ENCODE measurements around the gene KIF11. TPM values are rescaled to one million over a fixed set of nuclear protein-coding genes. Genes with fewer than 3 reads are reported as not detected.

Gene KIF11
- total and polyA plus RNA-seq, 9 of the 15 experiments (the other 6 are each of a cell fraction or from before 2014, with no cell fraction given) = 11.3 to 54.4 (median 29.2) TPM

DNA sequence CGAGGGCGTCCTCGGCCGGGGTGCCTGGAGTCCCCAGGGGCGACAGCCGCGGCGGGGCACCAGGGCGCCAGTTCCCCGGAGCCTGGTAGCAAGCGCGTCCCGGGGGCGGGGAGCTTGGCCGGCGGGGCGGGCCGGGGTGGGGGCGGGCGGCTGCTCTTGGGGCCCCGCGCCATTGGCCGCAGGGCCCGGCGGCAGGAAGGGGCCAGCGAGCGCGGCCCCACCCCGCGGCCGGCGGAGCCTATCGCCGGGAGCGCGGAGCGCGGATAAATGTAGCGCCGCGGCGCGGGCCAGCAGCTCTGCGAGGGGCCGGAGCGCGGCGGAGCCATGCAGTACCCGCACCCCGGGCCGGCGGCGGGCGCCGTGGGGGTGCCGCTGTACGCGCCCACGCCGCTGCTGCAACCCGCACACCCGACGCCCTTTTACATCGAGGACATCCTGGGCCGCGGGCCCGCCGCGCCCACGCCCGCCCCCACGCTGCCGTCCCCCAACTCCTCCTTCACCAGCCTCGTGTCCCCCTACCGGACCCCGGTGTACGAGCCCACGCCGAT is 96.8 kb downstream of the KIF11 start, which contains the start of gene HHEX (continued):
- TF ChIP-seq, protein P1, sequence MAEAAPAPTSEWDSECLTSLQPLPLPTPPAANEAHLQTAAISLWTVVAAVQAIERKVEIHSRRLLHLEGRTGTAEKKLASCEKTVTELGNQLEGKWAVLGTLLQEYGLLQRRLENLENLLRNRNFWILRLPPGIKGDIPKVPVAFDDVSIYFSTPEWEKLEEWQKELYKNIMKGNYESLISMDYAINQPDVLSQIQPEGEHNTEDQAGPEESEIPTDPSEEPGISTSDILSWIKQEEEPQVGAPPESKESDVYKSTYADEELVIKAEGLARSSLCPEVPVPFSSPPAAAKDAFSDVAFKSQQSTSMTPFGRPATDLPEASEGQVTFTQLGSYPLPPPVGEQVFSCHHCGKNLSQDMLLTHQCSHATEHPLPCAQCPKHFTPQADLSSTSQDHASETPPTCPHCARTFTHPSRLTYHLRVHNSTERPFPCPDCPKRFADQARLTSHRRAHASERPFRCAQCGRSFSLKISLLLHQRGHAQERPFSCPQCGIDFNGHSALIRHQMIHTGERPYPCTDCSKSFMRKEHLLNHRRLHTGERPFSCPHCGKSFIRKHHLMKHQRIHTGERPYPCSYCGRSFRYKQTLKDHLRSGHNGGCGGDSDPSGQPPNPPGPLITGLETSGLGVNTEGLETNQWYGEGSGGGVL (CRISPR knock-in tag; IDR thresholded peaks at IDR 0.05) = no peak
- TF ChIP-seq HNRNPLL (IDR thresholded peaks at IDR 0.05; ENCODE audit: low read depth, low read length, poor library complexity, severe bottlenecking) (no peak), MYC (IDR thresholded peaks at IDR 0.05; ENCODE audit: low read depth, low read length) (no peak; the same call in 1 of the 2 replicates), MYC (CRISPR knock-in tag; IDR thresholded peaks at IDR 0.05; ENCODE audit: borderline replicate concordance, low read depth) (no peak), PHB2 (IDR thresholded peaks at IDR 0.05; ENCODE audit: low read depth) (no peak), NFXL1 (CRISPR knock-in tag; IDR thresholded peaks at IDR 0.05) (no peak), KDM2B (CRISPR knock-in tag; IDR thresholded peaks at IDR 0.05) (no peak), ZFPM2 (CRISPR knock-in tag; IDR thresholded peaks at IDR 0.05) (no peak), KLF6 (CRISPR knock-in tag; IDR thresholded peaks at IDR 0.05; ENCODE audit: borderline replicate concordance) (no peak), SRF (CRISPR knock-in tag; IDR thresholded peaks at IDR 0.05) (no peak), GTF2E2 (tag; IDR thresholded peaks at IDR 0.05) (peak; percentile 83; the same call in 1 of the 2 replicates), POLR2A (conservative IDR thresholded peaks at IDR 0.05) (peak; percentile 64; the same call in 1 of the 2 replicates), ESRRB (CRISPR knock-in tag; IDR thresholded peaks at IDR 0.05; ENCODE audit: borderline replicate concordance) (no peak)
- TF ChIP-seq, protein P2, sequence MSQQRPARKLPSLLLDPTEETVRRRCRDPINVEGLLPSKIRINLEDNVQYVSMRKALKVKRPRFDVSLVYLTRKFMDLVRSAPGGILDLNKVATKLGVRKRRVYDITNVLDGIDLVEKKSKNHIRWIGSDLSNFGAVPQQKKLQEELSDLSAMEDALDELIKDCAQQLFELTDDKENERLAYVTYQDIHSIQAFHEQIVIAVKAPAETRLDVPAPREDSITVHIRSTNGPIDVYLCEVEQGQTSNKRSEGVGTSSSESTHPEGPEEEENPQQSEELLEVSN (IDR thresholded peaks at IDR 0.05; ENCODE audit: borderline replicate concordance in 1 of 2, extremely low read depth in 1 of 2, insufficient read depth in 1 of 2, insufficient read length in 1 of 2, low read depth in 1 of 2, low read length in 1 of 2, poor library complexity in 1 of 2, severe bottlenecking in 1 of 2) = peak in 1 of 2 experiments; percentile 60
- TF ChIP-seq, protein P3, sequence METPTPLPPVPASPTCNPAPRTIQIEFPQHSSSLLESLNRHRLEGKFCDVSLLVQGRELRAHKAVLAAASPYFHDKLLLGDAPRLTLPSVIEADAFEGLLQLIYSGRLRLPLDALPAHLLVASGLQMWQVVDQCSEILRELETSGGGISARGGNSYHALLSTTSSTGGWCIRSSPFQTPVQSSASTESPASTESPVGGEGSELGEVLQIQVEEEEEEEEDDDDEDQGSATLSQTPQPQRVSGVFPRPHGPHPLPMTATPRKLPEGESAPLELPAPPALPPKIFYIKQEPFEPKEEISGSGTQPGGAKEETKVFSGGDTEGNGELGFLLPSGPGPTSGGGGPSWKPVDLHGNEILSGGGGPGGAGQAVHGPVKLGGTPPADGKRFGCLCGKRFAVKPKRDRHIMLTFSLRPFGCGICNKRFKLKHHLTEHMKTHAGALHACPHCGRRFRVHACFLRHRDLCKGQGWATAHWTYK (CRISPR knock-in tag; IDR thresholded peaks at IDR 0.05) = no peak
- TF ChIP-seq, protein P4, sequence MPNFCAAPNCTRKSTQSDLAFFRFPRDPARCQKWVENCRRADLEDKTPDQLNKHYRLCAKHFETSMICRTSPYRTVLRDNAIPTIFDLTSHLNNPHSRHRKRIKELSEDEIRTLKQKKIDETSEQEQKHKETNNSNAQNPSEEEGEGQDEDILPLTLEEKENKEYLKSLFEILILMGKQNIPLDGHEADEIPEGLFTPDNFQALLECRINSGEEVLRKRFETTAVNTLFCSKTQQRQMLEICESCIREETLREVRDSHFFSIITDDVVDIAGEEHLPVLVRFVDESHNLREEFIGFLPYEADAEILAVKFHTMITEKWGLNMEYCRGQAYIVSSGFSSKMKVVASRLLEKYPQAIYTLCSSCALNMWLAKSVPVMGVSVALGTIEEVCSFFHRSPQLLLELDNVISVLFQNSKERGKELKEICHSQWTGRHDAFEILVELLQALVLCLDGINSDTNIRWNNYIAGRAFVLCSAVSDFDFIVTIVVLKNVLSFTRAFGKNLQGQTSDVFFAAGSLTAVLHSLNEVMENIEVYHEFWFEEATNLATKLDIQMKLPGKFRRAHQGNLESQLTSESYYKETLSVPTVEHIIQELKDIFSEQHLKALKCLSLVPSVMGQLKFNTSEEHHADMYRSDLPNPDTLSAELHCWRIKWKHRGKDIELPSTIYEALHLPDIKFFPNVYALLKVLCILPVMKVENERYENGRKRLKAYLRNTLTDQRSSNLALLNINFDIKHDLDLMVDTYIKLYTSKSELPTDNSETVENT (CRISPR knock-in tag; IDR thresholded peaks at IDR 0.05) = peak; percentile 83
- TF ChIP-seq, protein P5, sequence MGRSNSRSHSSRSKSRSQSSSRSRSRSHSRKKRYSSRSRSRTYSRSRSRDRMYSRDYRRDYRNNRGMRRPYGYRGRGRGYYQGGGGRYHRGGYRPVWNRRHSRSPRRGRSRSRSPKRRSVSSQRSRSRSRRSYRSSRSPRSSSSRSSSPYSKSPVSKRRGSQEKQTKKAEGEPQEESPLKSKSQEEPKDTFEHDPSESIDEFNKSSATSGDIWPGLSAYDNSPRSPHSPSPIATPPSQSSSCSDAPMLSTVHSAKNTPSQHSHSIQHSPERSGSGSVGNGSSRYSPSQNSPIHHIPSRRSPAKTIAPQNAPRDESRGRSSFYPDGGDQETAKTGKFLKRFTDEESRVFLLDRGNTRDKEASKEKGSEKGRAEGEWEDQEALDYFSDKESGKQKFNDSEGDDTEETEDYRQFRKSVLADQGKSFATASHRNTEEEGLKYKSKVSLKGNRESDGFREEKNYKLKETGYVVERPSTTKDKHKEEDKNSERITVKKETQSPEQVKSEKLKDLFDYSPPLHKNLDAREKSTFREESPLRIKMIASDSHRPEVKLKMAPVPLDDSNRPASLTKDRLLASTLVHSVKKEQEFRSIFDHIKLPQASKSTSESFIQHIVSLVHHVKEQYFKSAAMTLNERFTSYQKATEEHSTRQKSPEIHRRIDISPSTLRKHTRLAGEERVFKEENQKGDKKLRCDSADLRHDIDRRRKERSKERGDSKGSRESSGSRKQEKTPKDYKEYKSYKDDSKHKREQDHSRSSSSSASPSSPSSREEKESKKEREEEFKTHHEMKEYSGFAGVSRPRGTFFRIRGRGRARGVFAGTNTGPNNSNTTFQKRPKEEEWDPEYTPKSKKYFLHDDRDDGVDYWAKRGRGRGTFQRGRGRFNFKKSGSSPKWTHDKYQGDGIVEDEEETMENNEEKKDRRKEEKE (IDR thresholded peaks at IDR 0.05; ENCODE audit: borderline replicate concordance in 1 of 2, control insufficient read depth in 1 of 2, low read depth in 2 of 2, low read length in 1 of 2) = no peak

All from K562 (cell line).